Activated B cell treated with CpG ODN at 0.5 μM for 24 hours (primary cell): ENCODE results near the gene ICA1. TPM values are rescaled to one million over a fixed set of nuclear protein-coding genes. Genes with fewer than 3 reads are reported as not detected.

Source experiments
- ATAC-seq: fragments of 200-7000 bp; cut with Tn5 transposase; one replicate; pipeline ENCODE4 v1.10.0; 2021; ENCODE audit warnings: low read depth, mild to moderate bottlenecking, moderate library complexity
- CTCF ChIA-PET: fragments of 350-600 bp; sonication (Branson Sonifier 250); formaldehyde crosslinking; loops from one replicate; lab custom pipeline; 2021; ENCODE audit warnings: antibody characterized with exemption; lab: Charles Lee
- POLR2A ChIA-PET: fragments of 350-600 bp; sonication (Branson Sonifier 250); formaldehyde crosslinking; loops from one replicate; lab custom pipeline; 2021; ENCODE audit warnings: antibody characterized with exemption; lab: Charles Lee
- DNase-seq: peaks from one replicate; pipeline ENCODE4 v3.0.0; 2022
- H3K27ac Mint-ChIP-seq: one replicate; pipeline ENCODE4 v1.8.0; 2020; ENCODE audit warnings: mixed read lengths
- H3K27me3 Mint-ChIP-seq: one replicate; pipeline ENCODE4 v1.8.0; 2021; ENCODE audit warnings: mixed read lengths
- H3K36me3 Mint-ChIP-seq: one replicate; pipeline ENCODE4 v1.8.0; 2021; ENCODE audit warnings: low read depth, mixed read lengths
- H3K4me1 Mint-ChIP-seq: one replicate; pipeline ENCODE4 v1.8.0; 2021; ENCODE audit warnings: mixed read lengths
- H3K4me3 Mint-ChIP-seq: one replicate; pipeline ENCODE4 v1.8.0; 2020; ENCODE audit warnings: mild to moderate bottlenecking, mixed read lengths
- H3K9me3 Mint-ChIP-seq: one replicate; pipeline ENCODE4 v1.8.0; 2020; ENCODE audit warnings: mixed read lengths
- intact Hi-C: fragments of 100-400 bp; cut with micrococcal nuclease; formaldehyde crosslinking; loops from one replicate; pipeline ENCODE4 v1.15.1; 2024
- total RNA-seq: library from RNA; stranded (reverse); gene quantifications from 2 replicates; pipeline ENCODE4 v1.2.3, GENCODE V29; 2022
- TF ChIP-seq, protein P1 (sequence below): fragments of 200-600 bp; IDR thresholded peaks from one replicate; pipeline ENCODE4 v1.8.0; 2022; ENCODE audit warnings: antibody characterized with exemption, mild to moderate bottlenecking

ICA1 gene
- total RNA-seq, 1 donor from 2014 or later: not detected

DNA sequence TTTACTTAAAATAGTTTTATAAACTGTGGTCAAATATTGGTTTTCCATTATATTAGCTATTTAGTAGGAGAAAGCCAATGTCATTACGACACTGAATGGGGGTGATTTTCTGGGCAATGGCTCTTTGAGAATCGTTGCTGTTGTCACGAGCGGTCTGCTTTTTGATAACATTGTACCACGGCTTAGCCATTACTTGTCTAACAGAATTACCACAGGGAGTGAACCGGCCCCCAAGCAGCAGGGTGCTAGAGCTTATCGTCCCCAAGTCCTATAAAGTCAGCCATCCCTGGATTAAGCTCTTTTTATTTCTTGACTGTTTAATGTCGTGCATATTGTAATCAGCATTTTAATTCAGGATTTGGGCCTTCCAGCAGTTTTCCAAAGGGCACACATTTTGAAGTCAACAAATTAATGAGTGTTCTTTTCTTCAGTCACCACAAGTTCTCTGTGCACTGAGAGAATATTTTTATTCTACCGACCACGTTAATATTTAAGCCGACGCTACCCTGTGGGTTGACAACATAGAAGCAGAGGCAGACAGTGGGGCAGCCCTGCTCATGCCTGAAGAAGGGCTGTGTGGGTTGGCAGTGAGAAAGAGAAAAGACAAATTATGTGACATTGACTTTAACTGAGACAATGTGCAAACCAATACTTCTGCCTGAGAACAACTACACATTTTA is 125.8 kb downstream of the ICA1 start:
- ChIA-PET POLR2A (no interaction called here), CTCF (no interaction called here)
- Mint-ChIP-seq H3K4me1 (peaks cover 36% of the 10 kb centered on the region), H3K36me3 (no peaks in the 10 kb centered on the region), H3K4me3 (no peak overlapping the region), H3K27ac (no peak overlapping the region), H3K9me3 (no peaks in the 10 kb centered on the region), H3K27me3 (no peaks in the 10 kb centered on the region)
- DNase-seq (no peak), ATAC-seq (no peak)
- intact Hi-C loops: no loop called here
- TF ChIP-seq, protein P1, sequence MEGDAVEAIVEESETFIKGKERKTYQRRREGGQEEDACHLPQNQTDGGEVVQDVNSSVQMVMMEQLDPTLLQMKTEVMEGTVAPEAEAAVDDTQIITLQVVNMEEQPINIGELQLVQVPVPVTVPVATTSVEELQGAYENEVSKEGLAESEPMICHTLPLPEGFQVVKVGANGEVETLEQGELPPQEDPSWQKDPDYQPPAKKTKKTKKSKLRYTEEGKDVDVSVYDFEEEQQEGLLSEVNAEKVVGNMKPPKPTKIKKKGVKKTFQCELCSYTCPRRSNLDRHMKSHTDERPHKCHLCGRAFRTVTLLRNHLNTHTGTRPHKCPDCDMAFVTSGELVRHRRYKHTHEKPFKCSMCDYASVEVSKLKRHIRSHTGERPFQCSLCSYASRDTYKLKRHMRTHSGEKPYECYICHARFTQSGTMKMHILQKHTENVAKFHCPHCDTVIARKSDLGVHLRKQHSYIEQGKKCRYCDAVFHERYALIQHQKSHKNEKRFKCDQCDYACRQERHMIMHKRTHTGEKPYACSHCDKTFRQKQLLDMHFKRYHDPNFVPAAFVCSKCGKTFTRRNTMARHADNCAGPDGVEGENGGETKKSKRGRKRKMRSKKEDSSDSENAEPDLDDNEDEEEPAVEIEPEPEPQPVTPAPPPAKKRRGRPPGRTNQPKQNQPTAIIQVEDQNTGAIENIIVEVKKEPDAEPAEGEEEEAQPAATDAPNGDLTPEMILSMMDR: no peak

DNA sequence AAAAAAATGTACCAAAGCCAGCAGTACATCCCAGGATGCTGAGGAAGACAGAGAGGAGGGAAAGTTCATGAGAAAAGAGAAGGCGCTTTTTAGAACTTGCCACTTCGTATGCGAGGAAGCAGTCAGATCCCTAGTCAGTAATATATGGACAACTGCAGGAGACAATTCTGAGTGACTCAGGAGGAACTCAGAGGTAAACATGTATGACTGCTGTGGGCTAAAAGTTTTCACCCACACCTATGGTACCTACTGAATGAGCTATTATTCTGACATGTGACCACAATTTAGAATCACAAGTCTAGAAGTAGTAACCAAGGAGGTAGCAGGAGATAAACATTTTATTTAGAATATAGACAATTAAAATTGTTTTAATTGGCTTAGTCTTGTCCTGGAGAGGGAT is 126.5 kb downstream of the ICA1 start:
- Mint-ChIP-seq H3K36me3 (no peaks in the 10 kb centered on the region), H3K4me1 (peaks cover 43% of the 10 kb centered on the region), H3K9me3 (no peaks in the 10 kb centered on the region), H3K27ac (no peak overlapping the region), H3K4me3 (no peak overlapping the region), H3K27me3 (no peaks in the 10 kb centered on the region)
- POLR2A ChIA-PET: no interaction called here
- no peak for DNase-seq
- CTCF ChIA-PET: no interaction called here
- TF ChIP-seq, protein P1: no peak
- no peak for ATAC-seq
- intact Hi-C loops: loop anchor here (2.0 kb wide), 1 partner anchor 21 kb away; no protein-coding TSS in a partner anchor

DNA sequence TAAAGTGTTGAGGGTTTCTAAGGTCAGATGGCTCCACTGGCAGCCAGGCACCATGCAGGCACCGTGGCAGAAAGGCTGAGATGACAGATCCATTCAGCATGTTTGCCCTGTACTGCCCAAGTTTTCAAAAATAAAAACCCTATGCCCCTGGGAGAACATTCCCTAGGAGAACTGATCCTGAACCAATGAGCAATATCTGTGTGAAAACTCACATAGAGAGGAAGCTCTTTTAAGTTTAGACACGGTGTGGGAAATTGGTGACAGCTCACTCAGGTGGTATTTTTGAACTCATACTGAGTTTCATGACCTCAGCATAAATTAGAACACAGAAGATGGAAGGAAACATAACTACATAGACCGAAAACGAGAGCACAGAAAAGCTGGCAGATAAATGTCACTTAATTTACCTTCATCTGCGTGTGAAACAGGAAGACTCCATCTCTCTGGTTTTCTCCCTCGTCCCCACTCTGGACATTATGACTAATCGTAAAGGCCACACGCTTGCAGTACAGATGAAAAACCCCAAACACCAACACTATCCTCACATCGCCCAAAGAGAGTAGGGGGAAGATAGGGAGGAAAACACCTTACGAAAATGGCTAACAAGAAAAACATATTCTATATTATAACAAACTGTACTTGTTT is 127.8 kb downstream of the ICA1 start:
- ChIA-PET CTCF (no interaction called here), POLR2A (interaction anchor here (0.6 to 1.4 kb wide), 5 partner anchors 8 to 135 kb away, joined by 3 to 4 read pairs (median 3); no protein-coding TSS in a partner anchor)
- ATAC-seq (peak; percentile 64), DNase-seq (no peak)
- no peaks in the 10 kb centered on the region for H3K36me3 Mint-ChIP-seq
- H3K27ac Mint-ChIP-seq: peak overlapping the region; percentile 51
- no peaks in the 10 kb centered on the region for H3K9me3 Mint-ChIP-seq
- TF ChIP-seq, protein P1: no peak
- H3K4me1 Mint-ChIP-seq: peaks cover 50% of the 10 kb centered on the region
- H3K27me3 Mint-ChIP-seq: no peaks in the 10 kb centered on the region
- intact Hi-C loops: loop anchor here (2.0 kb wide), 1 partner anchor 19 kb away; no protein-coding TSS in a partner anchor
- peak overlapping the region; percentile 1 for H3K4me3 Mint-ChIP-seq

DNA sequence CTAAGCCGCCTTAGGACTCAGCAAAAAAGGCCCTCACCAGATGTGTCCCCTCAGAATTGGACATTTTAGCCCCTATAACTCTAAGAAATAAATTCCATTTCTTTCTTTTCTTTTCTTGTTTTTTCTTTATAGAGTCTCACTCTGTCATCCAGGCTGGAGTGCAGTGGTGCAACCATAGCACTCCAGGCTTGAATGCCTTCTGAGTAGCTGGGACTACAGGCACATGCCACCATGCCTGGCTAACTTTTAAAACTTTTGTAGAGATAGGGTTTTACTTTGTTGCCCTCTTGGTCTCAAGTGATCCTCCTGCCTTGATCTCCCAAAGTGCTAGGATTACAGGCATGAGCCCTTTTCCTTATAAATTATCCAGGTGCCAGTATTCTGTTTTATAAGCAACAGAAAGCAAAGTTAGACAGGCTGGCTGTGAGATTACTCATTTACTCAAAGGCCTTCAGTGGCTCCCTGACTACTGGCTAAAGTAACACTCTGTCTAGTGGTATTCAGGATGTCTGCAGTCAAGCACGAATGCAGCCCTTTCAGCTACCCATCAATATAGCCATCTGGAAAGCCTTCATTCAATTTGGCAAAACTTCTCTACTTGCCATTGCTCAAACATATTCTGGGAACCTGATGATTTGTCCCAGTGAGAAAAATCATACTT is 128.6 kb downstream of the ICA1 start:
- POLR2A ChIA-PET: interaction anchor here (0.9 to 1.4 kb wide), 3 partner anchors 7 to 19 kb away, joined by 3 to 4 read pairs (median 4); no protein-coding TSS in a partner anchor
- intact Hi-C loops: no loop called here
- Mint-ChIP-seq H3K4me3 (no peak overlapping the region), H3K4me1 (peaks cover 58% of the 10 kb centered on the region), H3K36me3 (no peaks in the 10 kb centered on the region), H3K9me3 (no peaks in the 10 kb centered on the region), H3K27ac (no peak overlapping the region), H3K27me3 (no peaks in the 10 kb centered on the region)
- CTCF ChIA-PET: no interaction called here
- TF ChIP-seq, protein P1: no peak
- DNase-seq (no peak), ATAC-seq (no peak)
